Measurements from ENCODE around the gene SMAD5.

The SMAD5 gene

GRCh38 chr5:136191304-136192014, 58.8 kb downstream of the SMAD5 start:
- Mint-ChIP-seq H3K4me3 (no peak overlapping the region), H3K36me3 (ENCODE audit: low read depth) (no peaks in the 10 kb centered on the region), H3K27me3 (ENCODE audit: low read depth) (peaks cover 40% of the 10 kb centered on the region), H3K4me1 (ENCODE audit: low read depth) (no peaks in the 10 kb centered on the region), H3K27ac (no peak overlapping the region), H3K9me3 (no peaks in the 10 kb centered on the region)

GRCh38 chr5:136192015-136192525, 59.4 kb downstream of the SMAD5 start:
- no peak overlapping the region for H3K4me3 Mint-ChIP-seq
- no peaks in the 10 kb centered on the region for H3K9me3 Mint-ChIP-seq
- no peak overlapping the region for H3K27ac Mint-ChIP-seq
- no peaks in the 10 kb centered on the region for H3K36me3 Mint-ChIP-seq (ENCODE audit: low read depth)
- H3K4me1 Mint-ChIP-seq (ENCODE audit: low read depth) = no peaks in the 10 kb centered on the region
- H3K27me3 Mint-ChIP-seq (ENCODE audit: low read depth) = peaks cover 40% of the 10 kb centered on the region

GRCh38 chr5:136192526-136193321, 60.1 kb downstream of the SMAD5 start, which contains the start of gene SMIM32:
Gene SMIM32 (minus strand): TSS chr5:136193162. CDS start chr5:136192524, 638 bp downstream.
- Mint-ChIP-seq H3K9me3 (no peaks in the 10 kb centered on the region), H3K4me3 (no peak within 1 kb of the TSS), H3K27me3 (ENCODE audit: low read depth) (peaks cover 40% of the 10 kb centered on the region), H3K36me3 (ENCODE audit: low read depth) (no peaks in the 10 kb centered on the region), H3K4me1 (ENCODE audit: low read depth) (no peaks in the 10 kb centered on the region), H3K27ac (no peak within 1 kb of the TSS)

- no peaks in the 10 kb centered on the region for H3K36me3 Mint-ChIP-seq (ENCODE audit: low read depth)
- H3K4me1 Mint-ChIP-seq (ENCODE audit: low read depth) = no peaks in the 10 kb centered on the region
- H3K27ac Mint-ChIP-seq = no peak overlapping the region
- H3K9me3 Mint-ChIP-seq = no peaks in the 10 kb centered on the region
- no peak overlapping the region for H3K4me3 Mint-ChIP-seq
- H3K27me3 Mint-ChIP-seq (ENCODE audit: low read depth) = peaks cover 40% of the 10 kb centered on the region
Measured at GRCh38 chr5:136193322-136193935, 60.8 kb downstream of the SMAD5 start.

GRCh38 chr5:136194576-136194975, 61.9 kb downstream of the SMAD5 start:
- no peaks in the 10 kb centered on the region for H3K9me3 Mint-ChIP-seq
- no peak overlapping the region for H3K27ac Mint-ChIP-seq
- H3K36me3 Mint-ChIP-seq (ENCODE audit: low read depth) = no peaks in the 10 kb centered on the region
- H3K4me1 Mint-ChIP-seq (ENCODE audit: low read depth) = no peaks in the 10 kb centered on the region
- no peak overlapping the region for H3K4me3 Mint-ChIP-seq
- H3K27me3 Mint-ChIP-seq (ENCODE audit: low read depth) = peaks cover 36% of the 10 kb centered on the region

GRCh38 chr5:136195971-136196820, 63.6 kb downstream of the SMAD5 start:
- peaks cover 23% of the 10 kb centered on the region for H3K27me3 Mint-ChIP-seq (ENCODE audit: low read depth)
- no peak overlapping the region for H3K27ac Mint-ChIP-seq

GRCh38 chr5:136197462-136198142, 65.0 kb downstream of the SMAD5 start:
- H3K4me3 Mint-ChIP-seq = no peak overlapping the region
- H3K27ac Mint-ChIP-seq = no peak overlapping the region
- no peaks in the 10 kb centered on the region for H3K36me3 Mint-ChIP-seq (ENCODE audit: low read depth)
- H3K27me3 Mint-ChIP-seq (ENCODE audit: low read depth) = peaks cover 23% of the 10 kb centered on the region
- no peaks in the 10 kb centered on the region for H3K9me3 Mint-ChIP-seq
- H3K4me1 Mint-ChIP-seq (ENCODE audit: low read depth) = no peaks in the 10 kb centered on the region

More at GRCh38 chr5:136195971-136196820, 63.6 kb downstream of the SMAD5 start:
- Mint-ChIP-seq H3K36me3 (ENCODE audit: low read depth) (no peaks in the 10 kb centered on the region), H3K4me3 (no peak overlapping the region), H3K4me1 (ENCODE audit: low read depth) (no peaks in the 10 kb centered on the region), H3K9me3 (no peaks in the 10 kb centered on the region)

GRCh38 chr5:136198453-136198852, 65.8 kb downstream of the SMAD5 start:
- Mint-ChIP-seq H3K9me3 (no peaks in the 10 kb centered on the region), H3K27me3 (ENCODE audit: low read depth) (peaks cover 22% of the 10 kb centered on the region), H3K36me3 (ENCODE audit: low read depth) (no peaks in the 10 kb centered on the region), H3K27ac (no peak overlapping the region), H3K4me1 (ENCODE audit: low read depth) (no peaks in the 10 kb centered on the region), H3K4me3 (no peak overlapping the region)

- no peak overlapping the region for H3K27ac Mint-ChIP-seq
- no peak overlapping the region for H3K4me3 Mint-ChIP-seq
- peaks cover 14% of the 10 kb centered on the region for H3K27me3 Mint-ChIP-seq (ENCODE audit: low read depth)
- no peaks in the 10 kb centered on the region for H3K4me1 Mint-ChIP-seq (ENCODE audit: low read depth)
- H3K36me3 Mint-ChIP-seq (ENCODE audit: low read depth) = no peaks in the 10 kb centered on the region
- no peaks in the 10 kb centered on the region for H3K9me3 Mint-ChIP-seq
Measured at GRCh38 chr5:136199408-136199807, 66.8 kb downstream of the SMAD5 start.

- Mint-ChIP-seq H3K27ac (no peak overlapping the region), H3K4me1 (ENCODE audit: low read depth) (no peaks in the 10 kb centered on the region), H3K9me3 (no peaks in the 10 kb centered on the region), H3K27me3 (ENCODE audit: low read depth) (peaks cover 14% of the 10 kb centered on the region), H3K36me3 (ENCODE audit: low read depth) (no peaks in the 10 kb centered on the region), H3K4me3 (no peak overlapping the region)
Measured at GRCh38 chr5:136200130-136200529, 67.5 kb downstream of the SMAD5 start.

GRCh38 chr5:136200761-136201160, 68.1 kb downstream of the SMAD5 start:
- H3K27me3 Mint-ChIP-seq (ENCODE audit: low read depth) = peaks cover 14% of the 10 kb centered on the region
- H3K4me1 Mint-ChIP-seq (ENCODE audit: low read depth) = no peaks in the 10 kb centered on the region
- no peak overlapping the region for H3K27ac Mint-ChIP-seq
- no peak overlapping the region for H3K4me3 Mint-ChIP-seq
- H3K9me3 Mint-ChIP-seq = no peaks in the 10 kb centered on the region
- H3K36me3 Mint-ChIP-seq (ENCODE audit: low read depth) = no peaks in the 10 kb centered on the region

GRCh38 chr5:136201870-136202269, 69.2 kb downstream of the SMAD5 start:
- no peaks in the 10 kb centered on the region for H3K9me3 Mint-ChIP-seq
- peaks cover 14% of the 10 kb centered on the region for H3K27me3 Mint-ChIP-seq (ENCODE audit: low read depth)
- no peak overlapping the region for H3K4me3 Mint-ChIP-seq
- no peaks in the 10 kb centered on the region for H3K36me3 Mint-ChIP-seq (ENCODE audit: low read depth)
- no peak overlapping the region for H3K27ac Mint-ChIP-seq
- H3K4me1 Mint-ChIP-seq (ENCODE audit: low read depth) = no peaks in the 10 kb centered on the region

GRCh38 chr5:136202469-136203205, 70.0 kb downstream of the SMAD5 start:
- no peaks in the 10 kb centered on the region for H3K9me3 Mint-ChIP-seq
- no peaks in the 10 kb centered on the region for H3K4me1 Mint-ChIP-seq (ENCODE audit: low read depth)
- H3K4me3 Mint-ChIP-seq = no peak overlapping the region
- H3K36me3 Mint-ChIP-seq (ENCODE audit: low read depth) = no peaks in the 10 kb centered on the region
- H3K27ac Mint-ChIP-seq = no peak overlapping the region
- H3K27me3 Mint-ChIP-seq (ENCODE audit: low read depth) = peaks cover 14% of the 10 kb centered on the region
